CD4-positive, alpha-beta T cell treated with Interleukin-6 at 100 ng/mL for 8 hours (primary cell): Measurements from ENCODE around the gene NECAB3.
"Not testable (repeated sequence)": the region's sequence is repeated elsewhere in the genome, so short reads cannot be mapped to it uniquely, and the experiment has no call there.

ENCODE experiments used
- DNase-seq: peaks from one replicate; pipeline ENCODE4 v3.0.0-alpha.2; 2020; ENCODE audit warnings: mixed read lengths, low spot score

NECAB3 gene

GRCh38 chr20:33674294-33675135 lies at the start of gene NECAB3:
NECAB3 (minus strand) TSS chr20:33674428; CDS start chr20:33674352, 76 bp downstream.
- peak; percentile 43 for DNase-seq

GRCh38 chr20:33721391-33722140 lies 47.3 kb upstream of the NECAB3 start:
- DNase-seq: no peak

GRCh38 chr20:33719989-33720709 lies 45.9 kb upstream of the NECAB3 start, which contains the start of gene PXMP4:
PXMP4 (minus strand) TSS chr20:33720310; CDS start chr20:33720207, 103 bp downstream.
- DNase-seq: peak; percentile 95

- DNase-seq: no peak
Measured at GRCh38 chr20:33719277-33719988, 45.2 kb upstream of the NECAB3 start.

- DNase-seq: no peak
Measured at GRCh38 chr20:33716498-33716897, 42.3 kb upstream of the NECAB3 start.

GRCh38 chr20:33713865-33714367 lies 39.7 kb upstream of the NECAB3 start:
- DNase-seq: no peak

GRCh38 chr20:33711446-33711738 lies 37.2 kb upstream of the NECAB3 start:
- no peak for DNase-seq

- no peak for DNase-seq
Measured at GRCh38 chr20:33710681-33711445, 36.6 kb upstream of the NECAB3 start.

GRCh38 chr20:33709905-33710541 lies 35.8 kb upstream of the NECAB3 start:
- no peak for DNase-seq

- DNase-seq: no peak
Measured at GRCh38 chr20:33709398-33709797, 35.2 kb upstream of the NECAB3 start.

GRCh38 chr20:33707668-33708067 lies 33.4 kb upstream of the NECAB3 start:
- DNase-seq: no peak

- DNase-seq: no peak
Measured at GRCh38 chr20:33704197-33704924, 30.1 kb upstream of the NECAB3 start.

GRCh38 chr20:33703498-33704137 lies 29.4 kb upstream of the NECAB3 start:
- DNase-seq: no peak

GRCh38 chr20:33702861-33703260 lies 28.6 kb upstream of the NECAB3 start:
- no peak for DNase-seq

GRCh38 chr20:33701629-33702450 lies 27.6 kb upstream of the NECAB3 start:
- DNase-seq: no peak

- not testable (repeated sequence) for DNase-seq
Measured at GRCh38 chr20:33700696-33701441, 26.6 kb upstream of the NECAB3 start.

- not testable (repeated sequence) for DNase-seq
Measured at GRCh38 chr20:33698966-33699365, 24.7 kb upstream of the NECAB3 start.

GRCh38 chr20:33697129-33697528 lies 22.9 kb upstream of the NECAB3 start:
- no peak for DNase-seq
